Measurements from ENCODE around the gene TAX1BP3.

TAX1BP3 gene

GRCh38 chr17:3663102-3664011, 5.0 kb downstream of the TAX1BP3 start:
- no peak for DNase-seq (ENCODE audit: low read depth, low spot score)
- TF ChIP-seq CTCF (IDR thresholded peaks at IDR 0.05; ENCODE audit: low read depth, low read length), result no peak
- H3K4me3 ChIP-seq (ENCODE audit: low read depth, low read length), result no peak overlapping the region
- in situ Hi-C loops (cut with HindIII; ENCODE audit: low sequenced_read_pairs), result no loop called here

GRCh38 chr17:3660311-3660891, 8.0 kb downstream of the TAX1BP3 start:
- DNase-seq (ENCODE audit: low read depth, low spot score), result no peak
- no peak overlapping the region for H3K4me3 ChIP-seq (ENCODE audit: low read depth, low read length)
- no peak for TF ChIP-seq CTCF (IDR thresholded peaks at IDR 0.05; ENCODE audit: low read depth, low read length)
- in situ Hi-C loops (cut with HindIII; ENCODE audit: low sequenced_read_pairs), result no loop called here

GRCh38 chr17:3659541-3660111, 8.8 kb downstream of the TAX1BP3 start:
- in situ Hi-C loops (cut with HindIII; ENCODE audit: low sequenced_read_pairs), result no loop called here
- DNase-seq (ENCODE audit: low read depth, low spot score), result peak; percentile 90
- H3K4me3 ChIP-seq (ENCODE audit: low read depth, low read length), result no peak overlapping the region
- peak; percentile 4 for TF ChIP-seq CTCF (IDR thresholded peaks at IDR 0.05; ENCODE audit: low read depth, low read length)

GRCh38 chr17:3658784-3659449, 9.5 kb downstream of the TAX1BP3 start:
- in situ Hi-C loops (cut with HindIII; ENCODE audit: low sequenced_read_pairs), result no loop called here
- no peak overlapping the region for H3K4me3 ChIP-seq (ENCODE audit: low read depth, low read length)
- no peak for DNase-seq (ENCODE audit: low read depth, low spot score)
- TF ChIP-seq CTCF (IDR thresholded peaks at IDR 0.05; ENCODE audit: low read depth, low read length), result no peak

DNA sequence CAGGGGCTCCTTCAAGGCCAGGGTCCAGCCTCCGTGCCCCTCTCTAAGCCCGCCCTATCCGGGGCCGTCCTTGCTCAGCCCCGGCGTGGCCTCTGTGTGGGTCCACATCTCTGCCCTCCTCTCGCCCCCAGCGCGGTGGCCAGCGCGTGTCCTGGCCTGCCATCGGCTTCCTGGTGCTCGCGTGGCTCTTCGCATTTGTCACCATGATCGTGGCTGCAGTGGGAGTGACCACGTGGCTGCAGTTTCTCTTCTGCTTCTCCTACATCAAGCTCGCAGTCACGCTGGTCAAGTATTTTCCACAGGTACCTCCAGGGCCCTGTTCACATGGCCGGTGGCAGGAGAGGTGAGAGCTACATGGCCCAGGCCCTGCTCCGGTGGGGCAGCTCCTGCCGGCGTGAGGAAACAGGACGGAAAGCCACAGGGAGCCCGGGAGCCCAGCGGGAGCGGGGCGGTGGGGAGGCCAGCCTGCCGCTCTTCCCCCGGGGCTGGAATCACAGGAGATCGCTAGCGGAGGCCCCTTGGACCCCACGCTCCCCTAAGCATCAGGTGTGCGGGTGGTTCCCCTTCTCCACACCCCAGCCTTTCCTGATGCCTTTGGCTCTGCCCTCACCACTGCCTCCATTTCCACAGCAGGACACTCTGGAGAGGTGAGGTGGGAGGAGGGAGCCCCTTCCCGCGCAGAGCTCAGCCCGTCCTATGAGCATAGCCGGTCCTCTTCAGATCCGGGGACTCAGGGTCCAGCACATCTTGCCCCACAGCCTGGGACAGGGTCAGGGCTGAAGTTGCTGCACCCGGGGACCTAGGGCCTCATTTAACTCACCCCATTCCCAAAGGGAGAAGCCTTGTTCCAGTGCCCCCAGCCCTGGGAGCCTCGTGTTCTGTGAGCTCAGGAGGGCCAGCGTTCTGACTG, 10.2 kb downstream of the TAX1BP3 start:
- no peak for TF ChIP-seq CTCF (IDR thresholded peaks at IDR 0.05; ENCODE audit: low read depth, low read length)
- no peak overlapping the region for H3K4me3 ChIP-seq (ENCODE audit: low read depth, low read length)
- no peak for DNase-seq (ENCODE audit: low read depth, low spot score)
- in situ Hi-C loops (cut with HindIII; ENCODE audit: low sequenced_read_pairs), result no loop called here

DNA sequence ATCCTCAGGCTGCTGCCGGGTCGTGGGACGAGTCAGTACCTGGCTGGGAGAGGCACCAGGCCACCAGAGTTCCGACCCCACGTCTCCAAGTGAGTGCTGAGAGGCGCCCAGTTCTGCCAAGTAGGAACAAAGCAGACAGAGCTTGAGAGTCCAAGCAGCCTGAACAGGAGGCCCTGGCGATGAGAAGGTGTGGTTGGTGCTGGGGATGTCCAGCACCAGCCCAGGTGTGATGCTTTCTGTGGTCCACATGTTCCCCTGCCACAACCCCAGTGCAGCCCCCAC, 10.8 kb downstream of the TAX1BP3 start:
- in situ Hi-C loops (cut with HindIII; ENCODE audit: low sequenced_read_pairs), result no loop called here
- no peak for DNase-seq (ENCODE audit: low read depth, low spot score)
- H3K4me3 ChIP-seq (ENCODE audit: low read depth, low read length), result no peak overlapping the region
- TF ChIP-seq CTCF (IDR thresholded peaks at IDR 0.05; ENCODE audit: low read depth, low read length), result no peak
